ENCODE results near the gene PCNX1.

DNA sequence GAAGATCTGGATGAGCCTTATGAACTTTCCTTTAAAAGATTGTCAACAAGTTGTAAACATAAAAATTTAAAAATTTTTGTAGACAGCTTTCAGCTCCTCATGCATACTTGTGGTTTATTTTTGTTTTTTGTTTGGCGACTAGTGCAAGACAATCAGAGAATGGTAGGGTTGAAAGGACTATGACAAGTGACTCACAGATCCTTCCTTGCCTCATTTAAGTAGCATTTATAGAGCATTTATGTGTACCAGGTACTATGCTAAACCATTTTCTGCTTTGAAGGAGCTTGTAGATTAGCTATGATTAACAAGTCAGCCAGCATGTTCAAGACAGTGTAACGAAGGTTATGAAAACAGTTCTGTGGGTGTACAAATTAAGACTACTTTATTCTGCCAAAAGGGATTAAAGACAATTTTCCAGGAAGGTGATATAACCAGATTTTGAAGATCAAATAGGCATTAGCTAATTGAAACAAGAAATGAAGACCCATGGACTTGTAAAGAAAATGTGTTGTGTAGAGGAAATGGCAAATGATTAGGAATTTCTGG lies 122.0 kb downstream of the PCNX1 start:
- no peak for TF ChIP-seq TOX (CRISPR knock-in tag; IDR thresholded peaks at IDR 0.05; ENCODE audit: borderline replicate concordance)
- no peak for TF ChIP-seq SNAI2 (CRISPR knock-in tag; IDR thresholded peaks at IDR 0.05)
- no peak for TF ChIP-seq ISL1 (CRISPR knock-in tag; IDR thresholded peaks at IDR 0.05)
- no peak for TF ChIP-seq OSR1 (CRISPR knock-in tag; IDR thresholded peaks at IDR 0.05)
- TF ChIP-seq, protein P1, sequence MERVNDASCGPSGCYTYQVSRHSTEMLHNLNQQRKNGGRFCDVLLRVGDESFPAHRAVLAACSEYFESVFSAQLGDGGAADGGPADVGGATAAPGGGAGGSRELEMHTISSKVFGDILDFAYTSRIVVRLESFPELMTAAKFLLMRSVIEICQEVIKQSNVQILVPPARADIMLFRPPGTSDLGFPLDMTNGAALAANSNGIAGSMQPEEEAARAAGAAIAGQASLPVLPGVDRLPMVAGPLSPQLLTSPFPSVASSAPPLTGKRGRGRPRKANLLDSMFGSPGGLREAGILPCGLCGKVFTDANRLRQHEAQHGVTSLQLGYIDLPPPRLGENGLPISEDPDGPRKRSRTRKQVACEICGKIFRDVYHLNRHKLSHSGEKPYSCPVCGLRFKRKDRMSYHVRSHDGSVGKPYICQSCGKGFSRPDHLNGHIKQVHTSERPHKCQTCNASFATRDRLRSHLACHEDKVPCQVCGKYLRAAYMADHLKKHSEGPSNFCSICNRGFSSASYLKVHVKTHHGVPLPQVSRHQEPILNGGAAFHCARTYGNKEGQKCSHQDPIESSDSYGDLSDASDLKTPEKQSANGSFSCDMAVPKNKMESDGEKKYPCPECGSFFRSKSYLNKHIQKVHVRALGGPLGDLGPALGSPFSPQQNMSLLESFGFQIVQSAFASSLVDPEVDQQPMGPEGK (CRISPR knock-in tag; IDR thresholded peaks at IDR 0.05; ENCODE audit: borderline replicate concordance) = no peak

All from SK-N-SH treated with all-trans-retinoic acid at 6 μM for 48 hours (cell line).